GM12878 (cell line): ENCODE data around the gene SYNPO2L.

ENCODE experiments used
- ATF7 ChIP-seq: fragments of 450-650 bp; IDR thresholded peaks from 2 replicates; pipeline ENCODE4 v1.6.1; 2016; ENCODE audit warnings: low read depth, mild to moderate bottlenecking
- DPF2 ChIP-seq: fragments of 450-650 bp; IDR thresholded peaks from 2 replicates; pipeline ENCODE4 v1.6.1; 2017; ENCODE audit warnings: mild to moderate bottlenecking
- ETV6 ChIP-seq, 2 experiments: fragments of 450-650 bp in 1 of 2; IDR thresholded peaks in 1 of 2; conservative IDR thresholded peaks in 1 of 2; 2 replicates each; pipeline ENCODE4 v1.6.1; 2014; ENCODE audit warnings: antibody characterized with exemption in 1 of 2, borderline replicate concordance in 1 of 2, low read depth in 1 of 2, mild to moderate bottlenecking in 1 of 2, moderate library complexity in 1 of 2
- EZH2 ChIP-seq: IDR thresholded peaks from 2 replicates; pipeline ENCODE4 v1.6.1; 2012; ENCODE audit warnings: low read depth, mild to moderate bottlenecking, control low read depth, inconsistent platforms, low read length, borderline replicate concordance; ENCODE audit not compliant: control insufficient read depth
- FOXM1 ChIP-seq: IDR thresholded peaks from 2 replicates; pipeline ENCODE4 v1.6.1; 2012; ENCODE audit warnings: low read depth, mild to moderate bottlenecking, inconsistent platforms, low read length, moderate library complexity
- IRF4 ChIP-seq: IDR thresholded peaks from 2 replicates; pipeline ENCODE4 v1.6.1; 2011; ENCODE audit warnings: low read depth, low read length
- NR2F1 ChIP-seq: fragments of 450-650 bp; conservative IDR thresholded peaks from 2 replicates; pipeline ENCODE4 v1.6.1; 2017; ENCODE audit warnings: mild to moderate bottlenecking
- NRF1 ChIP-seq: conservative IDR thresholded peaks from 2 replicates; pipeline ENCODE4 v1.6.1; 2011; ENCODE audit warnings: mild to moderate bottlenecking, low read depth, low read length, improper control_type of control experiment
- POLR2A ChIP-seq: IDR thresholded peaks from 2 replicates; pipeline ENCODE4 v1.6.1; 2011; ENCODE audit warnings: low read depth, mild to moderate bottlenecking, low read length
- TF ChIP-seq, protein P1 (sequence below), 3 experiments: IDR thresholded peaks in 2 of 3; conservative IDR thresholded peaks in 1 of 3; 2 replicates each; pipeline ENCODE4 v1.5.1; 2011; ENCODE audit warnings: low read depth in 3 of 3, low read length in 3 of 3, mild to moderate bottlenecking in 3 of 3, control low read depth in 2 of 3, moderate library complexity in 2 of 3, inconsistent platforms in 1 of 3, mixed read lengths in 1 of 3; ENCODE audit not compliant: control insufficient read depth in 2 of 3, insufficient read depth in 1 of 3; ENCODE audit errors: extremely low read depth in 1 of 3
- TF ChIP-seq, protein P2 (sequence below): fragments of 450-650 bp; IDR thresholded peaks from 2 replicates; pipeline ENCODE4 v1.6.1; 2017; ENCODE audit warnings: mild to moderate bottlenecking
- TF ChIP-seq, protein P3 (sequence below): IDR thresholded peaks from 2 replicates; pipeline ENCODE4 v1.6.1; 2011; ENCODE audit warnings: low read depth, mild to moderate bottlenecking, low read length, moderate library complexity, borderline replicate concordance; ENCODE audit errors: extremely low read depth
- TF ChIP-seq, protein P4 (sequence below): IDR thresholded peaks from 2 replicates; pipeline ENCODE4 v1.6.1; 2012; ENCODE audit warnings: low read depth, low read length, improper control_type of control experiment

DNA sequence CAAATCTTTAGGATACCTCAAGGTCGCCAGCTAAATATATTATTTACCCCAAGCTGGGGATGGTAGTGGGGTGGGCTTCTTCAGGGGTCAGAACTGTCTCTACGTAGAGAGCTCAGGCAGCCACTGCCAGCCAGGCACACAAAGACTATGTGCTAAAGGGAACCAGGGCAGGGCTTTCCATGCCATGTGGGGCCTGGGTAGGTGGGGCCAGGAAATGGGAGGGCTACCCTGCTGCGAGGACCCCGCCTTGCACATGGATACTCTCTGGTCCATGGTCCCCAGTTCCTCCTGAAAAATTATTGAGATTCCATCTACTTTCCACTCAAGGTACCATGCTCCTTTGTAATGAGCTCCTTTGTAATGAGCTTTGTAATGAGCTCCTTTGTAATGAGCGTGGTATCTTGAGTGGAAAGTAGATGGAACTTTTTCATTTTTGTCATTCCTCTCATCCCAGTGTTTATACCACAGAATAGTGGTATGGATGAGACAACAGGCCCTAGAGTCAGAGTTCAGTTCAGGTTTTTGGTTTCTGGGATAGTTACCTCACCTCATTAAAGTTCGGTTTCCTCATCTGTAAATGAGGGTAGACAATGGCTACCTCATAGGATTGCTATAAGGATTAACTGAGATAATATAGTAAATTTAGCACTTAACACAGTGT lies 5.8 kb downstream of the SYNPO2L start:
- TF ChIP-seq, protein P1, sequence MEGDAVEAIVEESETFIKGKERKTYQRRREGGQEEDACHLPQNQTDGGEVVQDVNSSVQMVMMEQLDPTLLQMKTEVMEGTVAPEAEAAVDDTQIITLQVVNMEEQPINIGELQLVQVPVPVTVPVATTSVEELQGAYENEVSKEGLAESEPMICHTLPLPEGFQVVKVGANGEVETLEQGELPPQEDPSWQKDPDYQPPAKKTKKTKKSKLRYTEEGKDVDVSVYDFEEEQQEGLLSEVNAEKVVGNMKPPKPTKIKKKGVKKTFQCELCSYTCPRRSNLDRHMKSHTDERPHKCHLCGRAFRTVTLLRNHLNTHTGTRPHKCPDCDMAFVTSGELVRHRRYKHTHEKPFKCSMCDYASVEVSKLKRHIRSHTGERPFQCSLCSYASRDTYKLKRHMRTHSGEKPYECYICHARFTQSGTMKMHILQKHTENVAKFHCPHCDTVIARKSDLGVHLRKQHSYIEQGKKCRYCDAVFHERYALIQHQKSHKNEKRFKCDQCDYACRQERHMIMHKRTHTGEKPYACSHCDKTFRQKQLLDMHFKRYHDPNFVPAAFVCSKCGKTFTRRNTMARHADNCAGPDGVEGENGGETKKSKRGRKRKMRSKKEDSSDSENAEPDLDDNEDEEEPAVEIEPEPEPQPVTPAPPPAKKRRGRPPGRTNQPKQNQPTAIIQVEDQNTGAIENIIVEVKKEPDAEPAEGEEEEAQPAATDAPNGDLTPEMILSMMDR (IDR thresholded peaks at IDR 0.05 in 2 of 3, conservative IDR thresholded peaks at IDR 0.05 in 1 of 3; ENCODE audit: control insufficient read depth in 2 of 3, extremely low read depth in 1 of 3, insufficient read depth in 1 of 3, low read depth in 3 of 3, low read length in 3 of 3), result no peak
- TF ChIP-seq POLR2A (no peak), NRF1 (no peak), FOXM1 (no peak), EZH2 (no peak), DPF2 (no peak), IRF4 (no peak), NR2F1 (no peak), ETV6 (conservative IDR thresholded peaks at IDR 0.05 in 1 of 2, IDR thresholded peaks at IDR 0.05 in 1 of 2; ENCODE audit: borderline replicate concordance in 1 of 2, low read depth in 1 of 2) (no peak), ATF7 (no peak)
- TF ChIP-seq, protein P2, sequence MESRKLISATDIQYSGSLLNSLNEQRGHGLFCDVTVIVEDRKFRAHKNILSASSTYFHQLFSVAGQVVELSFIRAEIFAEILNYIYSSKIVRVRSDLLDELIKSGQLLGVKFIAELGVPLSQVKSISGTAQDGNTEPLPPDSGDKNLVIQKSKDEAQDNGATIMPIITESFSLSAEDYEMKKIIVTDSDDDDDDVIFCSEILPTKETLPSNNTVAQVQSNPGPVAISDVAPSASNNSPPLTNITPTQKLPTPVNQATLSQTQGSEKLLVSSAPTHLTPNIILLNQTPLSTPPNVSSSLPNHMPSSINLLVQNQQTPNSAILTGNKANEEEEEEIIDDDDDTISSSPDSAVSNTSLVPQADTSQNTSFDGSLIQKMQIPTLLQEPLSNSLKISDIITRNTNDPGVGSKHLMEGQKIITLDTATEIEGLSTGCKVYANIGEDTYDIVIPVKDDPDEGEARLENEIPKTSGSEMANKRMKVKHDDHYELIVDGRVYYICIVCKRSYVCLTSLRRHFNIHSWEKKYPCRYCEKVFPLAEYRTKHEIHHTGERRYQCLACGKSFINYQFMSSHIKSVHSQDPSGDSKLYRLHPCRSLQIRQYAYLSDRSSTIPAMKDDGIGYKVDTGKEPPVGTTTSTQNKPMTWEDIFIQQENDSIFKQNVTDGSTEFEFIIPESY, result no peak
- TF ChIP-seq, protein P3, sequence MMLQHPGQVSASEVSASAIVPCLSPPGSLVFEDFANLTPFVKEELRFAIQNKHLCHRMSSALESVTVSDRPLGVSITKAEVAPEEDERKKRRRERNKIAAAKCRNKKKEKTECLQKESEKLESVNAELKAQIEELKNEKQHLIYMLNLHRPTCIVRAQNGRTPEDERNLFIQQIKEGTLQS, result no peak
- TF ChIP-seq, protein P4, sequence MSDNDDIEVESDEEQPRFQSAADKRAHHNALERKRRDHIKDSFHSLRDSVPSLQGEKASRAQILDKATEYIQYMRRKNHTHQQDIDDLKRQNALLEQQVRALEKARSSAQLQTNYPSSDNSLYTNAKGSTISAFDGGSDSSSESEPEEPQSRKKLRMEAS, result no peak
